Endometrium (tissue), 2 donors: Measurements from ENCODE around the gene PSENEN.
"Not testable (repeated sequence)": the region's sequence is repeated elsewhere in the genome, so short reads cannot be mapped to it uniquely, and the experiment has no call there.

Experiments
- FAIRE-seq: peaks from 2 replicates; lab custom pipeline; 2012; peaks lifted over from hg19 to GRCh38; lab: Jason Lieb, UNC
- donor health status: control.
- donor health status: control.

The PSENEN gene

GRCh38 chr19:35718345-35719041 lies 27.0 kb upstream of the PSENEN start:
- no peak for FAIRE-seq

- FAIRE-seq: no peak
Observed at GRCh38 chr19:35719402-35720162, 25.9 kb upstream of the PSENEN start.

- FAIRE-seq: no peak
Observed at GRCh38 chr19:35720163-35720524, 25.3 kb upstream of the PSENEN start.

GRCh38 chr19:35720648-35721047 lies 24.8 kb upstream of the PSENEN start:
- no peak for FAIRE-seq

GRCh38 chr19:35721374-35721773 lies 24.1 kb upstream of the PSENEN start:
- no peak for FAIRE-seq

GRCh38 chr19:35722461-35722860 lies 23.0 kb upstream of the PSENEN start:
- no peak for FAIRE-seq

- no peak for FAIRE-seq
Observed at GRCh38 chr19:35722897-35723296, 22.6 kb upstream of the PSENEN start.

GRCh38 chr19:35723671-35724070 lies 21.8 kb upstream of the PSENEN start:
- no peak for FAIRE-seq

GRCh38 chr19:35724132-35724531 lies 21.3 kb upstream of the PSENEN start:
- FAIRE-seq: not testable (repeated sequence)

- FAIRE-seq: no peak
Observed at GRCh38 chr19:35724560-35724959, 20.9 kb upstream of the PSENEN start.

- FAIRE-seq: no peak
Observed at GRCh38 chr19:35725216-35725861, 20.1 kb upstream of the PSENEN start.

GRCh38 chr19:35727053-35727955 lies 18.1 kb upstream of the PSENEN start:
- FAIRE-seq: no peak

GRCh38 chr19:35727956-35728706 lies 17.3 kb upstream of the PSENEN start:
- no peak for FAIRE-seq

GRCh38 chr19:35729021-35729420 lies 16.4 kb upstream of the PSENEN start:
- FAIRE-seq: no peak

- no peak for FAIRE-seq
Observed at GRCh38 chr19:35729763-35730162, 15.7 kb upstream of the PSENEN start.

GRCh38 chr19:35730326-35730725 lies 15.1 kb upstream of the PSENEN start:
- no peak for FAIRE-seq

- no peak for FAIRE-seq
Observed at GRCh38 chr19:35731353-35731752, 14.1 kb upstream of the PSENEN start.

GRCh38 chr19:35731779-35732405 lies 13.6 kb upstream of the PSENEN start:
- no peak for FAIRE-seq

- FAIRE-seq: no peak
Observed at GRCh38 chr19:35732540-35733179, 12.8 kb upstream of the PSENEN start.
